LNCaP clone FGC (cell line): Measurements from ENCODE around the gene TNIP3.
"Not testable (repeated sequence)": the region's sequence is repeated elsewhere in the genome, so short reads cannot be mapped to it uniquely, and the experiment has no call there.

ENCODE experiments used
- DNase-seq: peaks from one replicate; pipeline ENCODE4 v3.0.0-alpha.2; 2011; ENCODE audit warnings: low read depth
- H3K4me3 ChIP-seq: 2 replicates; pipeline ENCODE4 v1.5.1; 2011; ENCODE audit warnings: mild to moderate bottlenecking, low read depth, low read length, control low read depth
- CTCF ChIP-seq: IDR thresholded peaks from 2 replicates; pipeline ENCODE4 v1.5.1; 2012; ENCODE audit warnings: mild to moderate bottlenecking; ENCODE audit not compliant: control insufficient read depth, insufficient read depth; ENCODE audit errors: extremely low read depth

TNIP3 gene

GRCh38 chr4:121180558-121180957 lies 16.4 kb upstream of the TNIP3 start:
- no peak for TF ChIP-seq CTCF
- H3K4me3 ChIP-seq, result no peak overlapping the region
- DNase-seq, result no peak

GRCh38 chr4:121177246-121178137 lies 13.4 kb upstream of the TNIP3 start:
- no peak for TF ChIP-seq CTCF
- H3K4me3 ChIP-seq, result no peak overlapping the region
- DNase-seq, result no peak

GRCh38 chr4:121176082-121176934 lies 12.2 kb upstream of the TNIP3 start:
- no peak for DNase-seq
- TF ChIP-seq CTCF, result no peak
- H3K4me3 ChIP-seq, result no peak overlapping the region

- H3K4me3 ChIP-seq, DNase-seq: not testable (repeated sequence)
Measured at GRCh38 chr4:121171477-121171876, 7.4 kb upstream of the TNIP3 start.

GRCh38 chr4:121168446-121169281 lies 4.5 kb upstream of the TNIP3 start:
- TF ChIP-seq CTCF, result no peak
- H3K4me3 ChIP-seq, result no peak overlapping the region
- no peak for DNase-seq

GRCh38 chr4:121166976-121167375 lies 2.9 kb upstream of the TNIP3 start:
- DNase-seq, result no peak
- no peak for TF ChIP-seq CTCF
- no peak overlapping the region for H3K4me3 ChIP-seq
